Ascending aorta (tissue), 2 donors: ENCODE data around the gene SPATA33. TPM values are rescaled to one million over a fixed set of nuclear protein-coding genes. Genes with fewer than 3 reads are reported as not detected.
A peak's percentile ranks its signal among the peaks of the same experiment; 100 is the strongest.

Source experiments
- DNase-seq, 2 donors: peaks; one replicate each; pipeline ENCODE4 v3.0.0-alpha.2; 2019; ENCODE audit warnings: low spot score in 2 of 2
- H3K27ac ChIP-seq, 2 donors: fragments of 200-600 bp; sonication (generic); one replicate each; pipeline ENCODE4 v1.5.1; 2016 to 2017; ENCODE audit warnings: mild to moderate bottlenecking in 1 of 2
- H3K27me3 ChIP-seq: fragments of 200-600 bp; sonication (generic); one replicate; pipeline ENCODE4 v1.5.1; 2017
- H3K36me3 ChIP-seq, 2 donors: fragments of 200-600 bp; sonication (generic); one replicate each; pipeline ENCODE4 v1.5.1; 2016
- H3K4me1 ChIP-seq, 2 donors: fragments of 200-600 bp; sonication (generic); one replicate each; pipeline ENCODE4 v1.5.1; 2016 to 2017; ENCODE audit warnings: mild to moderate bottlenecking in 1 of 2
- H3K4me3 ChIP-seq, 2 donors: fragments of 200-600 bp; sonication (generic); one replicate each; pipeline ENCODE4 v1.5.1; 2016 to 2017; ENCODE audit warnings: mild to moderate bottlenecking in 1 of 2
- H3K9me3 ChIP-seq, 2 donors: fragments of 200-600 bp; sonication (generic); one replicate each; pipeline ENCODE4 v1.5.1; 2016
- intact Hi-C: fragments of 100-400 bp; cut with DNase I; formaldehyde crosslinking; loops from one replicate; pipeline ENCODE4 v1.15.1; 2023
- total RNA-seq: library from RNA; depleted of rRNA; stranded (reverse); fragments of >200 nt; gene quantifications from one replicate; pipeline ENCODE4 v1.1.0, GENCODE V29; 2016
- TF ChIP-seq, protein P1 (sequence below), 3 experiments: fragments of 200-600 bp in 2 of 3; fragments of 450-650 bp in 1 of 3; sonication (generic) in 2 of 3; IDR thresholded peaks; one replicate each; pipeline ENCODE4 v1.5.1; 2016 to 2019; ENCODE audit warnings: antibody characterized with exemption in 3 of 3, mild to moderate bottlenecking in 1 of 3, moderate library complexity in 1 of 3

SPATA33 gene
- total RNA-seq, 1 donor from 2014 or later, result 0.21 TPM

DNA sequence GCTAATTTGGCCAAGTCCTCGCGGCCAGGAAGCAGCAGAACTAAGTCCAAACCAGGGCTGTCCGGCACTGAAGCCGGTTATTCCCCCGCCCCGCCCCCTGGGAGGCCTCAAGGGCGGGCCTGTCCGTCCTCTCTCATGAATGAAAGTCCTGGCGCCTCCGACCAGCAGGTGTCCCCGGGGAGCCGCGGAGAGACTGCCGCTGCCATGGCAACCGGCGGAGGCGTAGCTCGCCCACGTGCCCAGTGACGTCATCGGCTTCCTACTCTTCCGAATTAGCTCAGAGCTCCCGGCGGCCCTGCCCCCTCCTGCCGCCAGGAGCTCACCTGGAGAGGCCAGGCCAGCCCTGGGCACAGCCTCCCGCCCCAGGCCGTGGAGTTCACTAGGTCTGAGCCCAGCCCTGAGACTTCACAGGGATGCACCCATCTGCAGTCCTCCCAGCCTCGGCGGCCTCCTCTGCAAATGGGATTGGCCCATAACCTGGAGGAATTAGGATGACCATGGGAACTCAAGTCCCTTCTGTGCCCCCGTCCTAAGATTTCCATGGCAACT, 42.5 kb downstream of the SPATA33 start:
- TF ChIP-seq, protein P1, sequence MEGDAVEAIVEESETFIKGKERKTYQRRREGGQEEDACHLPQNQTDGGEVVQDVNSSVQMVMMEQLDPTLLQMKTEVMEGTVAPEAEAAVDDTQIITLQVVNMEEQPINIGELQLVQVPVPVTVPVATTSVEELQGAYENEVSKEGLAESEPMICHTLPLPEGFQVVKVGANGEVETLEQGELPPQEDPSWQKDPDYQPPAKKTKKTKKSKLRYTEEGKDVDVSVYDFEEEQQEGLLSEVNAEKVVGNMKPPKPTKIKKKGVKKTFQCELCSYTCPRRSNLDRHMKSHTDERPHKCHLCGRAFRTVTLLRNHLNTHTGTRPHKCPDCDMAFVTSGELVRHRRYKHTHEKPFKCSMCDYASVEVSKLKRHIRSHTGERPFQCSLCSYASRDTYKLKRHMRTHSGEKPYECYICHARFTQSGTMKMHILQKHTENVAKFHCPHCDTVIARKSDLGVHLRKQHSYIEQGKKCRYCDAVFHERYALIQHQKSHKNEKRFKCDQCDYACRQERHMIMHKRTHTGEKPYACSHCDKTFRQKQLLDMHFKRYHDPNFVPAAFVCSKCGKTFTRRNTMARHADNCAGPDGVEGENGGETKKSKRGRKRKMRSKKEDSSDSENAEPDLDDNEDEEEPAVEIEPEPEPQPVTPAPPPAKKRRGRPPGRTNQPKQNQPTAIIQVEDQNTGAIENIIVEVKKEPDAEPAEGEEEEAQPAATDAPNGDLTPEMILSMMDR (IDR thresholded peaks at IDR 0.05), result peak; percentile 59 to 83 (median 63)
- intact Hi-C loops, result loop anchor here (1.0 to 2.0 kb wide), 5 partner anchors 14 to 1037 kb away; partner anchors contain the start of genes CDK10, CHMP1A, MVD and SPATA33
- Histone ChIP-seq H3K9me3 (no peaks in the 10 kb centered on the region), H3K36me3 (peaks cover 4 to 6% of the 10 kb centered on the region in 2 donors), H3K27me3 (no peaks in the 10 kb centered on the region), H3K4me1 (peaks cover 7 to 20% of the 10 kb centered on the region in 2 donors), H3K27ac (peak overlapping the region; percentile 88 to 93), H3K4me3 (peak overlapping the region; percentile 76 to 77)
- peak; percentile 96 to 99 for DNase-seq

DNA sequence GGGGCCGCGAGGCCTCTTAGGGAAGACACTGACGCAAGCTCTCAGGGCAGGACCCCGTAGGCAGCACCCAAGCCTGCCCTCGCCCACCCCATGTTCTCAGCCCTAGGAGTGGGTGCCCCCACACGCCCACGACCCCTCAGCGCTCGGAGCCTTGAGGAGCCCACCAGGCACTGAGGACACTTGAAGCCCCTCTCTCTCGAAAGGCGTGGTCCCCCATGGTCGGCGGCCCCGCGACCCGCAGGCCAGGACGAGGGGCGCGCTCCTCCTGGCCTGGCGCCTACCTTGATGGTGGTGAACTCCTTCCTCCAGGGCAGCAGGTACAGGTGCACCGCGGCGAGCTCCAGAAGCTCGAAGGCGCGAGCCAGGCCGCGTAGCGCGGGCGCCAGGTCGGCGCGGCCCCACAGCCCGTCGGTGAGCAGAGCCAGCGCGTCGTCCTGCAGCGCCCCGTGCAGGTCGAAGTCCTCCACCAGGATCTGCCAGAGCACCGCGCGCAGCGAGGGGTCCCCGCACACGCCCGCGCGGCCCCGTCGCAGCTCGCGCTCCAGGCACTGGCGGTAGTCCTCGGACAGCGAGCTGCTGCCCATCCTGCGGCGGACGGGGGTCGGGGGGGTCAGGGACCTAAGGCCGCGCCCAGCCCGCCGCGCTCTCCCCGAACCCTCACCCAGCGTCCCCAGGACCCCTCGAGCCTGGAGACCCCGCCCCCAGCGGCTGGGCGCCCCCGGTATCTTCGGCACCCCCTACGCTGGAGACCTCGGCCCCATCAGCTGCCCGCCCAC, 43.2 kb downstream of the SPATA33 start:
- DNase-seq, result no peak
- peak overlapping the region; percentile 76 to 77 for H3K4me3 ChIP-seq

DNA sequence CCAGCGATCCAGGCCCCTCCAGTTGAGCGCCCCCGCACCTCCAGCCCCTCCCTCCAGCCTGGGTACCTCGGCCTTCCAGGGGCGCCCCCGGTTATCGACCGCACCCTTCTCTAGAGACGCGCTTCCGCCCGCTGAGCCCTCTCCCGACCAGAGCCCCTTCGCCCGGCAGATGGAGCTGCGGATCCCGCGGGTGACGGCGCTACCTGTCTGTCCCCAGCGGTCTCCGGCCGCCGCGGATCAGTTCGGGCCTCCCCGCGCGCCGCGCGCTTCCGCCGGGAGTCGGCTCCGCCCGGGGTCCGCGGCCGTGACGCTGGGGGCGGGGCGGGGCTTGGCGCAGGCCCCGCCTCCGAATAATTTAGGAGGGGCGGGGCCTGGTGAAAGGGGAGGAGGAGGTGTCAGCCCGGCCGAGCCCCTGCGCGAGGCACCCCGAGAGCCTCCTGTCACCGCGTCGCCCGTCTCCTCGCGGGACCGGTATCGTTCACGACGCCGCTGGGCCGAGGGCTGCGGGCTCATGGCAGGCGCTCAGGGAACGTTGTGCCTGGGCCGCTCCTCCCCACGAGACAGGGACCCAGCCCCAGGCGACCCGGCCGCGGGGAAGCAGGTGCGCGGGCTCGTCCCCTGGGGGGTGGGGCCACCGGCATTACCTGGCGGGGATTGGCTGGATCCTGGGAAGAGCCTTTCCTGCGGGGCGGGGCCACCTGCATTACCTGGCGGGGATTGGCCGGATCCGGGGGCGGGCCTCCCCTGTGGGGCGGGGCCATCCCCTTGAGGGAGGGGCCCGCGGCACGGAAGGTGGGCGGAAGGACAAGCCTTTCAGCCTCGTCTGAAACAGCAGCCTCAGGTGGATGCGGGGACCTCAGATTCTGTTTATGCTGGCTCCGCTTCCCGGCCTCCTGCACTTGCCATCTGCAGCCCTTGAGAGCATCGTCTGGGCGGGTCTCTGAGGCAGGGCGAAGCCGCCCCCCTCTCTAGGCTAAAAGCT, 44.1 kb downstream of the SPATA33 start, which contains the start of gene SPATA2L:
TSS of gene SPATA2L (minus strand) at position 281 of the 982 bp plus-strand sequence. CDS start 473 bp downstream, outside the sequence.
- TF ChIP-seq, protein P1 (IDR thresholded peaks at IDR 0.05), result no peak
- intact Hi-C loops, result loop anchor here (2.0 kb wide), 2 partner anchors 171 to 1039 kb away; partner anchors contain the start of genes MVD and TCF25
- Histone ChIP-seq H3K36me3 (peaks cover 0 to 4% of the 10 kb centered on the region in 2 donors), H3K4me3 (peak within 1 kb of the TSS; percentile 76 to 77), H3K27me3 (no peaks in the 10 kb centered on the region), H3K9me3 (no peaks in the 10 kb centered on the region), H3K4me1 (peaks cover 7 to 20% of the 10 kb centered on the region in 2 donors), H3K27ac (peak within 1 kb of the TSS; percentile 88 to 93)
- peak; percentile 55 to 91 for DNase-seq

More for the DNA sequence above, 43.2 kb downstream of the SPATA33 start:
- TF ChIP-seq, protein P1 (IDR thresholded peaks at IDR 0.05), result peak; percentile 15 to 30 (median 19)
- Histone ChIP-seq H3K27ac (peak overlapping the region; percentile 88 to 93), H3K36me3 (peaks cover 0 to 4% of the 10 kb centered on the region in 2 donors), H3K27me3 (no peaks in the 10 kb centered on the region), H3K4me1 (peaks cover 7 to 20% of the 10 kb centered on the region in 2 donors), H3K9me3 (no peaks in the 10 kb centered on the region)
- intact Hi-C loops, result loop anchor here (1.0 to 2.0 kb wide), 5 partner anchors 15 to 1038 kb away; partner anchors contain the start of genes CDK10, CHMP1A, MVD and SPATA33

DNA sequence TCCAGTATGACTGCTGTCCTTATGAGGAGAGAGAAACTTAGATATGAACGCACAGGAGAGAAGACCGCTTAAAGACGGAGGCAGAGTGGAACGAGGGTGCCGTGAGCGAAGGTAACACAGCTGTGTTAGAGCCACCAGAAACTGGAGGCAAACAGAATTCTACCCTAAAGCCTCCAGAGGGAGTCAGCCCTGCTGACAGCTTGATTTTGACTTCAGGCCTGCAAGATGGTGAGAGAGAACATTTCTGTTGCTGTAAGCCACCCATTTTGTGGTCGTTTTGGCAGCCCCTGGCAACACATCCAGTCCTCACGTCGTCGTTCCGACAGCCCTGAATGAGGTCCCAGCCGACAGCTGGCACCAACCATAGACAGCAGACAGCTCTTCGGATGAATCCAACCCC, 46.6 kb downstream of the SPATA33 start:
- intact Hi-C loops, result no loop called here
- Histone ChIP-seq H3K36me3 (no peaks in the 10 kb centered on the region), H3K27me3 (no peaks in the 10 kb centered on the region), H3K9me3 (no peaks in the 10 kb centered on the region), H3K27ac (no peak overlapping the region), H3K4me1 (peaks cover 7 to 20% of the 10 kb centered on the region in 2 donors), H3K4me3 (no peak overlapping the region)
- TF ChIP-seq, protein P1 (IDR thresholded peaks at IDR 0.05), result no peak
- DNase-seq, result no peak

DNA sequence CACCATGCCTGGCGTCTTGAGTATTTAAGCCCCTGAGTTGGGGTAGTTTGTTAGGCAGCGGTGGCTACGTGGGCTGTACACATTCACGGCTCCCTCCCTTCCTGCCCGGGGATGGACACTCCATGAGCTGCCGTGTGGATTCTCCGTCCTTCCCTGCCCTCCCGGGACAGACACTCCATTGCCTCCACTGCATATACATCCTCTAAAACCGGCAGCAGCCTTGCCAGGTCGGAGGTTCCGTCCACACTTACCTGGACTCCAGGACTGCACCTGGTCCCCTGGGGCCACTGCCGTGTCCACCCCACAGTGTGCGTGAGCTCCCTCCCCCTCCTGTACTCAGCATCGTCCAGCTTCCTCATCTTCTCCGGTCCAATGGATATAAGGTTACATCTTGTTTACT, 47.4 kb downstream of the SPATA33 start:
- Histone ChIP-seq H3K27me3 (no peaks in the 10 kb centered on the region), H3K4me3 (no peak overlapping the region), H3K27ac (no peak overlapping the region), H3K36me3 (no peaks in the 10 kb centered on the region), H3K4me1 (peaks cover 7 to 16% of the 10 kb centered on the region in 2 donors), H3K9me3 (no peaks in the 10 kb centered on the region)
- TF ChIP-seq, protein P1 (IDR thresholded peaks at IDR 0.05), result no peak
- DNase-seq, result no peak
- intact Hi-C loops, result no loop called here
